Heart left ventricle (tissue), 16 donors: ENCODE measurements around the gene BTBD2. TPM values are rescaled to one million over a fixed set of nuclear protein-coding genes. Genes with fewer than 3 reads are reported as not detected.
A peak's percentile ranks its signal among the peaks of the same experiment; 100 is the strongest.

ENCODE experiments used
- ATAC-seq, 4 donors: fragments of 200-7000 bp; cut with Tn5 transposase; one replicate each; pipeline ENCODE4 v1.9.1; 2020 to 2022; ENCODE audit warnings: moderate library complexity in 4 of 4, mild to moderate bottlenecking in 3 of 4, moderate number of reproducible peaks in 1 of 4
- DNase-seq, 5 donors: peaks; one replicate each; pipeline ENCODE4 v3.0.0-alpha.2; 2020
- H3K27ac ChIP-seq, 12 donors: fragments of 200-600 bp; sonication (generic) in 4 of 12; one replicate each; pipeline versions ENCODE4 v1.5.0 to v1.8.0; 2016 to 2022; ENCODE audit warnings: mild to moderate bottlenecking in 2 of 12
- H3K27me3 ChIP-seq, 9 donors: fragments of 200-600 bp; sonication (generic) in 2 of 9; one replicate each; pipeline versions ENCODE4 v1.5.1 to v1.8.0; 2016 to 2022; ENCODE audit warnings: mild to moderate bottlenecking in 3 of 9
- H3K36me3 ChIP-seq, 9 donors: fragments of 200-600 bp; sonication (generic) in 2 of 9; one replicate each; pipeline versions ENCODE4 v1.5.0 to v1.8.0; 2018 to 2022; ENCODE audit warnings: mild to moderate bottlenecking in 2 of 9
- H3K4me1 ChIP-seq, 12 donors: fragments of 200-600 bp; sonication (generic) in 4 of 12; one replicate each; pipeline versions ENCODE4 v1.5.0 to v1.8.0; 2016 to 2022; ENCODE audit warnings: mild to moderate bottlenecking in 3 of 12
- H3K4me3 ChIP-seq, 12 donors: fragments of 200-600 bp; sonication (generic) in 4 of 12; one replicate each; pipeline versions ENCODE4 v1.5.0 to v1.8.0; 2017 to 2022; ENCODE audit warnings: mild to moderate bottlenecking in 9 of 12, moderate library complexity in 4 of 12
- H3K9me3 ChIP-seq, 12 donors: fragments of 200-600 bp; sonication (generic) in 4 of 12; one replicate each; pipeline versions ENCODE4 v1.5.0 to v1.8.0; 2016 to 2022; ENCODE audit warnings: mild to moderate bottlenecking in 1 of 12
- POLR2A ChIP-seq, 2 donors: fragments of 450-650 bp; IDR thresholded peaks; one replicate each; pipeline ENCODE4 v1.6.1; 2017; ENCODE audit warnings: antibody characterized with exemption in 2 of 2, mild to moderate bottlenecking in 2 of 2, moderate library complexity in 2 of 2
- WGBS, 4 donors: extraction: QIAGEN DNeasy Blood & Tissue Kit in 2 of 4; methylation state at CpG; one replicate each; pipeline versions ENCODE4 v1.1.5 to v1.1.7; 2013 to 2018; 5-methylcytosine and 5-hydroxymethylcytosine counted together
- intact Hi-C, 10 donors: fragments of 100-400 bp; cut with DNase I; formaldehyde crosslinking; loops; one replicate each; pipeline versions ENCODE4 v1.11.1 to v1.14.2; 2022
- polyA plus RNA-seq, 2 donors: library from polyadenylated mRNA; stranded (reverse); fragments of 200-250 nt; gene quantifications; one replicate each; pipeline ENCODE4 v1.2.3, GENCODE V29; 2013
- total RNA-seq, 9 donors: library from RNA; depleted of rRNA in 2 of 9; stranded (reverse); fragments of >200 nt in 2 of 9; fragmentation: NEBNext Ultra II Directional in 3 of 9; extraction: Animal tissue kit (Norgen Biotek cat#: 25700) in 3 of 9; gene quantifications; one replicate each; pipeline versions ENCODE4 v1.1.0 to v1.2.4, GENCODE V29; 2016 to 2023
- TF ChIP-seq, protein P1 (sequence below), 12 donors: fragments of 200-600 bp; sonication (generic) in 4 of 12; IDR thresholded peaks; one replicate each; pipeline versions ENCODE4 v1.5.0 to v1.8.0; 2018 to 2022; ENCODE audit warnings: antibody characterized with exemption in 12 of 12, mild to moderate bottlenecking in 5 of 12
- donor health status: ischemic (EF 13 %, LVEDD 7.1; RV severe dilation, severe dysfunction).
- donor health status: healthy with polysubstance abuse.
- donor health status: DM: no; HTN: yes; CAD: no.
- donor health status: DM: no; HTN: no; CAD: no.
- donor health status: ischemic (EF 25% LVEDD 6.9; RV normal size, moderate dysfunction).
- donor health status: ischemic (EF 25% LVEDD 5.7; RV mildly dilated, moderate dysfunction).
- donor health status: healthy.
- donor health status: DM: yes; HTN: yes; CAD: no.
- donor health status: ischemic (EF 35%, LVEDD 5.7; RV mildly dilated, moderate dysfunction).
- donor health status: nonischemic (EF 11% LVEDD 7.7; RV severe dilation, severe dysfunction).
- donor health status: DM: yes; HTN: yes; CAD: no.
- donor health status: PGD.
- donor health status: ischemic (EF 29% LVEDD 5.4; RV normal size, mild dysfunction).
- donor health status: nonischemic (EF 23%, LVEDD 6.1; RV moderate dilation, normal function).

Gene BTBD2
- total and polyA plus RNA-seq, 11 donors, result 39.4 to 81.8 (median 51.8) TPM

DNA sequence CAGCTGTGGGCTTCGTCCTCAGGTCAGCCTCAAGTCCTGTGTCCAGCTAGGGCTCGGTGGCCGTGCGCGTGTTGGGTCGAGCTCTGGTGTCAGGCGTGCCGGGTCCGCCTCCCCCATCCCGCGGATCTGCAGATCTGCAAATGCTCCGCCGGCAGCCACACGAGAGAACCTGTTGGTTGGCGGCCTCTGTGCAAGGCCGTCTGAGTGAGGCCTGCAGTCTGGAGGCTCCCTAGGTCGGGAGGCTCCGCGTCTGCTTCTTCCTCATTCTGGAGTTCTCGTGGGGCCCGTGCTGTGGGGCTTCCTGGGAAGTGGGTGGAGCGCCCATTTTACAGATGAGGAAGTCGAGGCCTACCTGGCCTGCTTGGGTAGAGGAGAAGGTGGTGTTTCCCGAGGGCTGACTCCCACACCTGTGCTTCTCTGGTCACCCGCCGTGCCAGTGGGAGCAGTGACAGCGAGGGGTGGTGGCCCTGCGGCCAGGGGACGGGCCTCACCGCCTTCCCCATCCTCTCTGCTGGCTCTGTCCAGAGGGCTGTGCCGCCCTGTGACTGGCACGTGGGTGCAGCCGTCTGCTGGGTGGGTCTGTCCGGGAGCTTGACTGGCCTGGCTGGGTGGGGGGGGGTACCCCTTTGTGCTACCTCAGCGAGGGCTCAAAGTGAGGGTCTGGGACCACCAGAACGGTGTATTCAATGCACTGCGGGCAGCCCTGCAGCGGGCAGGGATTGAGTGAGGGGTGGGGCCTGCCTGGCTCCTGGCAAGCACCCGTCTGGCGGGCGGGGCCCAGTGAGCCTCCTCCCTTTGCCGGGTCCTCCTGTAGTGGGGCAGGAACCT is 71.2 kb downstream of the BTBD2 start:
- Histone ChIP-seq H3K27me3 (no peaks in the 10 kb centered on the region), H3K9me3 (no peaks in the 10 kb centered on the region), H3K4me1 (peaks cover 3 to 64% (median 27%) of the 10 kb centered on the region in 12 donors), H3K27ac (peak overlapping the region in 1 of 12 donors; percentile 93), H3K4me3 (peak overlapping the region in 1 of 12 donors; percentile 79), H3K36me3 (peaks cover 0 to 4% (median 0%) of the 10 kb centered on the region in 9 donors)
- ATAC-seq (no peak), DNase-seq (no peak)
- intact Hi-C loops, result no loop called here
- TF ChIP-seq, protein P1, sequence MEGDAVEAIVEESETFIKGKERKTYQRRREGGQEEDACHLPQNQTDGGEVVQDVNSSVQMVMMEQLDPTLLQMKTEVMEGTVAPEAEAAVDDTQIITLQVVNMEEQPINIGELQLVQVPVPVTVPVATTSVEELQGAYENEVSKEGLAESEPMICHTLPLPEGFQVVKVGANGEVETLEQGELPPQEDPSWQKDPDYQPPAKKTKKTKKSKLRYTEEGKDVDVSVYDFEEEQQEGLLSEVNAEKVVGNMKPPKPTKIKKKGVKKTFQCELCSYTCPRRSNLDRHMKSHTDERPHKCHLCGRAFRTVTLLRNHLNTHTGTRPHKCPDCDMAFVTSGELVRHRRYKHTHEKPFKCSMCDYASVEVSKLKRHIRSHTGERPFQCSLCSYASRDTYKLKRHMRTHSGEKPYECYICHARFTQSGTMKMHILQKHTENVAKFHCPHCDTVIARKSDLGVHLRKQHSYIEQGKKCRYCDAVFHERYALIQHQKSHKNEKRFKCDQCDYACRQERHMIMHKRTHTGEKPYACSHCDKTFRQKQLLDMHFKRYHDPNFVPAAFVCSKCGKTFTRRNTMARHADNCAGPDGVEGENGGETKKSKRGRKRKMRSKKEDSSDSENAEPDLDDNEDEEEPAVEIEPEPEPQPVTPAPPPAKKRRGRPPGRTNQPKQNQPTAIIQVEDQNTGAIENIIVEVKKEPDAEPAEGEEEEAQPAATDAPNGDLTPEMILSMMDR (IDR thresholded peaks at IDR 0.05), result no peak
- no peak for TF ChIP-seq POLR2A (IDR thresholded peaks at IDR 0.05)
- WGBS, 4 donors, result 84 to 91% (median 87%) methylated on average over 18 to 42 of the region's 42 CpGs

DNA sequence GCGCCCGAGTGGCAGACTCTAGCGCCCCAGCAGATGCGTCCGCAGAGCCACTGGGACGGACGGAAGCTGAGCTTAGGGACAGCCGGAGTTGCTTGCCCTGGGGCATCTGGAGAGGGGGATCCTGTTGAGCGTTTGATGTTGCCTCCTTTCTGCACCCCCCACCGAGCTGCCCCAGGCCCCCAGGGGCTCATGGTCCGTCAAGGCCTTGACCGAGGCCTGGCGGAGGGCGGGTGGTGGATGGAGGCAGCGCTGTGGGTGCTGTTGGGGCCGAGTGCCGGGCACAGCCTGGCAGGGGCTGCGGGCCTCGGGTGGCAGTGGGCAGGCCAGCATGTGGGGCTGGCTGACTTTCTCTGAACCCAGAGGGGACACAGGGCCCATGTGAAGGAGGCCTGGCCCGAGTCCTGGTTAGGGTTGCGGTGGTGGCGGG is 71.8 kb downstream of the BTBD2 start:
- TF ChIP-seq, protein P1 (IDR thresholded peaks at IDR 0.05), result no peak
- no peak for TF ChIP-seq POLR2A (IDR thresholded peaks at IDR 0.05)
- H3K27me3 ChIP-seq, result no peaks in the 10 kb centered on the region
- 86 to 92% (median 90%) methylated on average over 19 to 22 of the region's 22 CpGs for WGBS, 4 donors
- H3K4me1 ChIP-seq, result peaks cover 3 to 60% (median 27%) of the 10 kb centered on the region in 12 donors
- intact Hi-C loops, result no loop called here
- no peak for ATAC-seq
- H3K27ac ChIP-seq, result peak overlapping the region in 1 of 12 donors; percentile 93
- peak overlapping the region in 2 of 12 donors; percentile 79 to 93 for H3K4me3 ChIP-seq
- no peaks in the 10 kb centered on the region for H3K36me3 ChIP-seq
- no peaks in the 10 kb centered on the region for H3K9me3 ChIP-seq
- no peak for DNase-seq

DNA sequence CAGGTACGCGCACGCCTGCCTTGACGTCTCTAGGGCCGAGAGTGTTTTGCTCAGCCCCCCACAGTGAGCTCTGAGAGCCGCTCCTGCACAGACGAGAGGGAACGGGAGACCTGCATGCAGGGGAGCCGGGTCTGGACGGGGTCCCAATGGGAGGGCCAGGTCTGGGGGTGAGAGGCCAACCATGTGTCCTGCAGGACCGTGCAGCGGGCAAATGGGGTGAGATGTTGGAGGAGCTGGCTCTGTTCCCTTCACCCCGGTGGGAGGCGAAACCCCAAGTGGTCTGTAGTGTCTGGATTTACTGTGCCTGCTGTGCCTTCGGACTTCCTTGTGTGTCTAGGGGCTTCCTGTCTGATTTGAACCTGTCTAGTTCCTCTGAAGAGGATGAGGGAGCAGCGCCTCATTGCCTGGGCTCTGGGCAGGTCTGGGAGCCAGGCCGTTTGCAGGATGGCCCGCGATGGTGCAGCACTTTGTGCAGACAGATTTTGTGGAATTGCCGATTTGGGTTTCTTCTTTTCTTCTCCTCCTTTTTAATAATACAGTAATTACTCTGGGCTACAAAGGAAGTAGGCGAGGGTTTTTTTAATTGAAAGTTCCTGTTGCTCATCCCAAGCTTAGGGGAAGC is 72.5 kb downstream of the BTBD2 start:
- Histone ChIP-seq H3K27ac (peak overlapping the region in 11 of 12 donors; percentile 75 to 100 (median 92)), H3K27me3 (no peaks in the 10 kb centered on the region), H3K4me3 (peak overlapping the region; percentile 27 to 96 (median 77)), H3K4me1 (peaks cover 3 to 58% (median 27%) of the 10 kb centered on the region in 12 donors), H3K9me3 (no peaks in the 10 kb centered on the region), H3K36me3 (no peaks in the 10 kb centered on the region)
- no peak for ATAC-seq
- 37 to 57% (median 40%) methylated on average over 19 to 21 of the region's 21 CpGs for WGBS, 4 donors
- intact Hi-C loops, result no loop called here
- no peak for DNase-seq
- TF ChIP-seq POLR2A (IDR thresholded peaks at IDR 0.05), result no peak
- TF ChIP-seq, protein P1 (IDR thresholded peaks at IDR 0.05), result no peak
